Spleen (tissue), 11 donors: ENCODE results near the gene DUS1L. TPM values are rescaled to one million over a fixed set of nuclear protein-coding genes. Genes with fewer than 3 reads are reported as not detected.

Experiments used
- DNase-seq: peaks from one replicate; pipeline ENCODE4 v3.0.0-alpha.2; 2020
- H3K27ac ChIP-seq, 8 donors: fragments of 200-600 bp; sonication (generic) in 7 of 8; 1 replicate in 4 of 8; 2 replicates in 4 of 8; pipeline versions ENCODE4 v1.5.0 to v1.8.0; 2016 to 2021; ENCODE audit warnings: inconsistent platforms in 4 of 8, mild to moderate bottlenecking in 4 of 8, moderate library complexity in 1 of 8
- H3K27me3 ChIP-seq, 7 donors: fragments of 200-600 bp; sonication (generic) in 6 of 7; replicated peaks in 1 of 7; 1 replicate in 4 of 7; 2 replicates in 3 of 7; pipeline versions ENCODE4 v1.5.0 to v1.8.0; 2016 to 2021; ENCODE audit warnings: inconsistent platforms in 3 of 7, mild to moderate bottlenecking in 1 of 7
- H3K36me3 ChIP-seq, 6 donors: fragments of 200-600 bp; sonication (generic) in 5 of 6; 1 replicate in 4 of 6; 2 replicates in 2 of 6; pipeline versions ENCODE4 v1.5.0 to v1.8.0; 2016 to 2021; ENCODE audit warnings: inconsistent platforms in 2 of 6
- H3K4me1 ChIP-seq, 6 donors: fragments of 200-600 bp; sonication (generic) in 5 of 6; 1 replicate in 3 of 6; 2 replicates in 3 of 6; pipeline versions ENCODE4 v1.5.0 to v1.8.0; 2016 to 2021; ENCODE audit warnings: inconsistent platforms in 3 of 6
- H3K4me3 ChIP-seq, 8 donors: fragments of 200-600 bp; sonication (generic) in 7 of 8; 1 replicate in 4 of 8; 2 replicates in 4 of 8; pipeline versions ENCODE4 v1.5.0 to v1.8.0; 2016 to 2021; ENCODE audit warnings: inconsistent platforms in 4 of 8, mild to moderate bottlenecking in 4 of 8, moderate library complexity in 2 of 8
- H3K9me3 ChIP-seq, 8 donors: fragments of 200-600 bp; sonication (generic) in 7 of 8; 1 replicate in 4 of 8; 2 replicates in 4 of 8; pipeline versions ENCODE4 v1.5.0 to v1.8.0; 2016 to 2021; ENCODE audit warnings: inconsistent platforms in 4 of 8
- CTCF ChIP-seq, 11 experiments: fragments of 200-600 bp in 7 of 11; fragments of 450-650 bp in 4 of 11; sonication (generic) in 4 of 11; IDR thresholded peaks in 8 of 11; conservative IDR thresholded peaks in 3 of 11; 1 replicate in 7 of 11; 2 replicates in 4 of 11; pipeline versions ENCODE4 v1.4.0 to v1.8.0; 2016 to 2021; ENCODE audit warnings: antibody characterized with exemption in 11 of 11, inconsistent platforms in 4 of 11, mild to moderate bottlenecking in 1 of 11
- POLR2A ChIP-seq, 3 donors: fragments of 450-650 bp; IDR thresholded peaks; one replicate each; pipeline ENCODE4 v1.5.1; 2017; ENCODE audit warnings: antibody characterized with exemption in 3 of 3, mild to moderate bottlenecking in 1 of 3
- POLR2AphosphoS5 ChIP-seq, 3 donors: sonication (generic); formaldehyde crosslinking; IDR thresholded peaks; one replicate each; pipeline ENCODE4 v1.5.1; 2017; ENCODE audit warnings: antibody characterized with exemption in 3 of 3
- WGBS, 5 donors: extraction: QIAGEN DNeasy Blood & Tissue Kit in 3 of 5; methylation state at CpG; one replicate each; pipeline versions ENCODE4 v1.1.5 to v1.1.7; 2013 to 2018; 5-methylcytosine and 5-hydroxymethylcytosine counted together
- intact Hi-C: fragments of 100-400 bp; cut with DNase I; formaldehyde crosslinking; loops from one replicate; pipeline ENCODE4 v1.15.0; 2023; ENCODE audit warnings: low total_unique reads
- polyA plus RNA-seq, 3 donors: library from polyadenylated mRNA; stranded (reverse); fragments of 200-250 nt; gene quantifications; one replicate each; pipeline ENCODE4 v1.2.1, GENCODE V29; 2013
- total RNA-seq, 7 donors: library from RNA; depleted of rRNA in 3 of 7; stranded (reverse); fragments of >200 nt in 3 of 7; fragmentation: NEBNext Ultra II Directional in 4 of 7; extraction: Animal tissue kit (Norgen Biotek cat#: 25700) in 4 of 7; gene quantifications; one replicate each; pipeline versions ENCODE4 v1.1.0 to v1.2.1, GENCODE V29; 2016 to 2021
- donor health status: healthy with polysubstance abuse.
- donor health status: DM: no; HTN: no; CAD: no; lungs with moderate emphysema.
- donor health status: DM: no; HTN: no; CAD: no.
- donor health status: Bipolar disorder and iron deficiency.
- donor health status: healthy.
- donor health status: DM: no; HTN: no; CAD: no.
- donor health status: DM: yes; HTN: yes; CAD: no.

Gene DUS1L
- total and polyA plus RNA-seq, 10 donors: 76.4 to 174 (median 103) TPM

- peak overlapping the region in 2 of 8 donors; percentile 73 to 96 for H3K4me3 ChIP-seq
- peak overlapping the region in 2 of 8 donors; percentile 88 to 92 for H3K27ac ChIP-seq
- intact Hi-C loops: no loop called here
- H3K9me3 ChIP-seq: no peaks in the 10 kb centered on the region
- peak; percentile 46 for DNase-seq
- 85 to 91% (median 88%) methylated on average over 11 to 20 of the region's 20 CpGs for WGBS, 5 donors
- TF ChIP-seq POLR2AphosphoS5 (IDR thresholded peaks at IDR 0.05) (no peak), CTCF (IDR thresholded peaks at IDR 0.05 in 8 of 11, conservative IDR thresholded peaks at IDR 0.05 in 3 of 11) (no peak), POLR2A (IDR thresholded peaks at IDR 0.05) (no peak)
- no peaks in the 10 kb centered on the region for H3K27me3 ChIP-seq
- H3K4me1 ChIP-seq: peaks cover 17 to 60% (median 39%) of the 10 kb centered on the region in 6 donors
- peaks cover 0 to 55% (median 46%) of the 10 kb centered on the region in 6 donors for H3K36me3 ChIP-seq
Observed at GRCh38 chr17:82063424-82064415, 1.9 kb downstream of the DUS1L start.

GRCh38 chr17:82062984-82063368 is 2.6 kb downstream of the DUS1L start:
- peaks cover 0 to 62% (median 54%) of the 10 kb centered on the region in 6 donors for H3K36me3 ChIP-seq
- peaks cover 17 to 67% (median 41%) of the 10 kb centered on the region in 6 donors for H3K4me1 ChIP-seq

GRCh38 chr17:82062076-82062983 is 3.3 kb downstream of the DUS1L start:
- H3K27me3 ChIP-seq: no peaks in the 10 kb centered on the region
- peaks cover 0 to 69% (median 60%) of the 10 kb centered on the region in 6 donors for H3K36me3 ChIP-seq
- H3K9me3 ChIP-seq: no peaks in the 10 kb centered on the region
- 75 to 95% (median 86%) methylated on average over 17 to 24 of the region's 24 CpGs for WGBS, 5 donors
- no peak overlapping the region for H3K4me3 ChIP-seq
- TF ChIP-seq POLR2AphosphoS5 (IDR thresholded peaks at IDR 0.05): no peak
- no peak for TF ChIP-seq POLR2A (IDR thresholded peaks at IDR 0.05)
- TF ChIP-seq CTCF (IDR thresholded peaks at IDR 0.05 in 8 of 11, conservative IDR thresholded peaks at IDR 0.05 in 3 of 11): no peak
- no peak overlapping the region for H3K27ac ChIP-seq
- peak; percentile 67 for DNase-seq
- peaks cover 17 to 74% (median 41%) of the 10 kb centered on the region in 6 donors for H3K4me1 ChIP-seq
- intact Hi-C loops: no loop called here

More at GRCh38 chr17:82062984-82063368, 2.6 kb downstream of the DUS1L start:
- Histone ChIP-seq H3K9me3 (no peaks in the 10 kb centered on the region), H3K27me3 (no peaks in the 10 kb centered on the region), H3K4me3 (no peak overlapping the region), H3K27ac (no peak overlapping the region)
- no peak for DNase-seq
- intact Hi-C loops: no loop called here
- WGBS, 5 donors: 80 to 97% (median 93%) methylated on average over 1 to 9 of the region's 9 CpGs; no CpG with 5 or more reads in 1 of the 5 donors
- TF ChIP-seq POLR2AphosphoS5 (IDR thresholded peaks at IDR 0.05) (no peak), CTCF (IDR thresholded peaks at IDR 0.05 in 8 of 11, conservative IDR thresholded peaks at IDR 0.05 in 3 of 11) (no peak), POLR2A (IDR thresholded peaks at IDR 0.05) (no peak)
